Coronary artery (tissue), 2 donors: ENCODE measurements around the gene IGFALS.

Experiments used
- DNase-seq: peaks from one replicate; pipeline ENCODE4 v3.0.0-alpha.2; 2017; ENCODE audit warnings: low spot score
- H3K27ac ChIP-seq, 2 donors: fragments of 200-600 bp; sonication (generic); one replicate each; pipeline ENCODE4 v1.5.1; 2016 to 2019
- H3K4me3 ChIP-seq: fragments of 200-600 bp; sonication (generic); 2 replicates; pipeline ENCODE4 v1.5.1; 2016; ENCODE audit warnings: mild to moderate bottlenecking, moderate library complexity
- TF ChIP-seq, protein P1 (sequence below): fragments of 200-600 bp; sonication (generic); IDR thresholded peaks from one replicate; pipeline ENCODE4 v1.5.1; 2019; ENCODE audit warnings: antibody characterized with exemption

The IGFALS gene

DNA sequence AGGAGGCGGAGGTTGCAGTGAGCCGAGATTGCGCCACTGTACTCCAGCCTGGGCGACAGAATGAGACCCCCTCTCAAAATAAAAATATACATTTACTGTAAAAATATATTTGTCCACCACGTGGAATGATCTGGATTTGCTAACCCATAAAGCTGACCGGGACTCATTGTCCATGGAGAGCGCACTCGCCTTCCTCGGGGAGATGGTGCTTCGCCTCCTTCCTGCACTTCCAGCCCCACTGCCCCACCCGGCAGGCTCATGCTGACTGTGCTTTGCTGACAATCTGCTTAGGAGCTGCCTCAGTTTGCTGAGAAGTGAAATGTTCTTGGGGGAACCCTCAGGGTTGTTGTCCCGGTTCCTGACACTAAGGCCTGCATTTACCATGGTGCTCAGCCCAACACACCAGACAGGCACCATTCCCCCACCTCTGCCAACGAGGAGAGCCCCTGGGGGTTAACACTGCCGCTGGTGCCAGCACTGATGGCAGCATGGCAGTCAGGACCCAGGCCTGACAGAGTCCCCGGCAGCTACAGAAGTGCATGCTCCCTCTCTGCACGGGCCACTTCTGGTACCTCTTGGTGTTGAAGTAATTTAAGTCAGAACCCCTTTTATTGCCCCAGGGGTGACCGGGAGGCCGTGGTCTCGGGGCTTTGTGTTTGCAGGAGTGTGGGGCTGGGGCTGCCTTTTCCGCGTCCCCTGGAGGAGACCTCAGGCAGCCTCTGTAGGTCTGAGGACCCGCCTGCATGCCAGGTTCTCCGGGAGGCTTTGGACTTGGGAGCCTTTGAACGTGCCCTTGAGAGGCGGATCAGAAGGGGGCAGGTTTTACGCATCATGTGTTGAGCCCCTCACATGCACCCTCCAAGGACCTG lies 8.3 kb downstream of the IGFALS start:
- Histone ChIP-seq H3K27ac (no peak overlapping the region), H3K4me3 (no peak overlapping the region)
- no peak for DNase-seq
- TF ChIP-seq, protein P1, sequence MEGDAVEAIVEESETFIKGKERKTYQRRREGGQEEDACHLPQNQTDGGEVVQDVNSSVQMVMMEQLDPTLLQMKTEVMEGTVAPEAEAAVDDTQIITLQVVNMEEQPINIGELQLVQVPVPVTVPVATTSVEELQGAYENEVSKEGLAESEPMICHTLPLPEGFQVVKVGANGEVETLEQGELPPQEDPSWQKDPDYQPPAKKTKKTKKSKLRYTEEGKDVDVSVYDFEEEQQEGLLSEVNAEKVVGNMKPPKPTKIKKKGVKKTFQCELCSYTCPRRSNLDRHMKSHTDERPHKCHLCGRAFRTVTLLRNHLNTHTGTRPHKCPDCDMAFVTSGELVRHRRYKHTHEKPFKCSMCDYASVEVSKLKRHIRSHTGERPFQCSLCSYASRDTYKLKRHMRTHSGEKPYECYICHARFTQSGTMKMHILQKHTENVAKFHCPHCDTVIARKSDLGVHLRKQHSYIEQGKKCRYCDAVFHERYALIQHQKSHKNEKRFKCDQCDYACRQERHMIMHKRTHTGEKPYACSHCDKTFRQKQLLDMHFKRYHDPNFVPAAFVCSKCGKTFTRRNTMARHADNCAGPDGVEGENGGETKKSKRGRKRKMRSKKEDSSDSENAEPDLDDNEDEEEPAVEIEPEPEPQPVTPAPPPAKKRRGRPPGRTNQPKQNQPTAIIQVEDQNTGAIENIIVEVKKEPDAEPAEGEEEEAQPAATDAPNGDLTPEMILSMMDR, result no peak

DNA sequence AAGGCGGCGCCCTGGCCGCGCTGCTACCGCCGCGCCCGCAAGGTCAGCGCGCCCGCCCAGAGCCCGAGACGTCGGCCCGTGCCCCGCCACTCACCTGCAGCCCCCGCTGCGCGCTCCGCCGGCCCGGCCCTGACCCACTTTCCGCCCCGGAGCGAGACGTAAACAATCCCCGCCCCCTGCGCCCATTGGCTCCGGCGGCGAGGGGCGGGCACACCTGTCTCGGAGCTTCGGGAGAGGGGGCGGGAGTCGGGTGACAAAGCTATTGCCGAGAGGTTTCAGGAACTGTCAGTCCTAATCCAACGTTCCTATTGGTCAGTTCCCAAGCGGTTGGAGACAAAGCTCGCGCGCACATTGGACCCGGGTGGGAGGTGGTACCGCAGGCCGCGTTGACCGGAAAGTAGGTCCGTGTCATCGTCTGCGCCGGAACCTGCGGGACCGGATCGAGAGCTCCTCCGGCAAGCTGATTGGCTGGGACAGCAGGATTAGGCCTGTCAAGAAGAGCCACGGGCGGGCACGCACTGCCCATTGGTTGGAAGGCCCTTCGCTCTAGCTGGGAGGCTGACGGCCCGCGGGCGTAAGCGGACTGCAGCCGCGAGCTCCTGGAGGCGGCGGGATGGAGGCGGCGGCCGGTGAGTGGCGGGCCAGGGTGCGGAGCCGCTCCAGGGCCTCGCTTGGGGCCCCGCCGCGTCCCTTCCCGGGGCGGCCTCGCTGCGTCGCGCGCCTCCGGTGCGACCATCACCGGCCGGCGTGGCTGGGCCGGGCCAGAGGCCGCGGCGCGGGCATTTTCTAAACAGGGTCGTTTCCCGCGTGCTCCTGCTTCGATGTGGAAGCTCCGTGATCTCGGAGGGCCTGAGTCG lies 10.9 kb downstream of the IGFALS start, which contains the start of the genes NUBP2 and SPSB3:
Gene NUBP2 (plus strand): TSS at position 553 of the 857 bp plus-strand sequence. CDS start 61 bp downstream, at position 614.
Gene SPSB3 (minus strand): TSS at position 164 of the 857 bp plus-strand sequence. CDS start 1,088 bp downstream, outside the sequence.
- TF ChIP-seq, protein P1, result no peak
- peak within 1 kb of the TSS; percentile 84 to 94 for H3K27ac ChIP-seq
- H3K4me3 ChIP-seq, result peak within 1 kb of the TSS; percentile 99
- DNase-seq, result peak; percentile 100

GRCh38 chr16:1781758-1782407 lies 11.6 kb downstream of the IGFALS start:
- Histone ChIP-seq H3K27ac (peak overlapping the region; percentile 84 to 94), H3K4me3 (peak overlapping the region; percentile 99)
- TF ChIP-seq, protein P1, result no peak
- DNase-seq, result no peak

- TF ChIP-seq, protein P1, result no peak
- peak overlapping the region; percentile 99 for H3K4me3 ChIP-seq
- H3K27ac ChIP-seq, result peak overlapping the region in 1 of 2 donors; percentile 94
- DNase-seq, result no peak
Observed at GRCh38 chr16:1781254-1781653, 12.3 kb downstream of the IGFALS start.

DNA sequence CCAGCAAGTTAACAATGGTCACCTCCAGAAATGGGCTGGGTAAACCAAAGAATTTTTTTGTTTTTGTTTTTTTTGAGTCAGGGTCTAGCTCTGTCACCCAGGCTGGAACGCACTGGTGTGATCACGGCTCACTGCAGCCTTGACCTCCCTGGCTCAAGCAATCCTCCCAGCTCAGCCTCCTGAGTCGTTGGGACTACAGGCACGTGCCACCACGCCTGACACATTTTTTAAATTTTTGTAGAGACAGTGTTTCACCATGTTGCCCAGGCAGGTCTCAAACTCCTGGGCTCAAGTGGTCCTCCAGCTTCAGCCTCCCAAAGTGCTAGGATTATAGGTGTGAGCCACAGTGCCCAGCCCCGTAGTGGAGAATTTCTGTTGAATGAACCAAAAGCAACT lies 12.8 kb downstream of the IGFALS start:
- peak overlapping the region; percentile 99 for H3K4me3 ChIP-seq

More for the DNA sequence above, 12.8 kb downstream of the IGFALS start:
- TF ChIP-seq, protein P1, result no peak
- DNase-seq, result no peak
- H3K27ac ChIP-seq, result no peak overlapping the region
